AG09319 (cell line): Measurements from ENCODE around the gene PALM2AKAP2.

Experiments used
- DNase-seq: peaks from one replicate; pipeline ENCODE4 v3.0.0-alpha.2; 2010; ENCODE audit warnings: low read depth; ENCODE audit errors: extremely low read depth
- TF ChIP-seq, protein P1 (sequence below): IDR thresholded peaks from 2 replicates; pipeline ENCODE4 v1.5.1; 2011; ENCODE audit warnings: low read depth, mild to moderate bottlenecking, inconsistent platforms, low read length, moderate library complexity

The PALM2AKAP2 gene

DNA sequence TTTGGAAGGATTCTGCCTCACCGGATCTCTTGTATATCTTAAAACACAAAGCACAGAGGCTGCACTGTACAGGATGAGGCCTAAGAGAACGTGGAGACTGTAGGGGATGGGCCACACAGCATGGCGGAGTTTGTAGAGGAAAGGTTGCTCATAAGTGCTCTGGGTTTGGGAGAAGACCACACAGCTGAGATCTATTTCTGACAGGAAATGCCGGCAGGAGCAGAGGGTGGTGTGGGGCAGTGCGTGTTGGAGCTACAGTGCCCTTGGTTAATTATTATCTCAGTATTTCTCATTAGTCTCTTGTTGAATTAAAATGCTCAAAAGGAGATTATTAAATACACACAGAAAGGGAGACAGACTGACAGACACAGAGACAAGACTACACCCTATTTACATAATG, 9.6 kb downstream of the PALM2AKAP2 start:
- TF ChIP-seq, protein P1, sequence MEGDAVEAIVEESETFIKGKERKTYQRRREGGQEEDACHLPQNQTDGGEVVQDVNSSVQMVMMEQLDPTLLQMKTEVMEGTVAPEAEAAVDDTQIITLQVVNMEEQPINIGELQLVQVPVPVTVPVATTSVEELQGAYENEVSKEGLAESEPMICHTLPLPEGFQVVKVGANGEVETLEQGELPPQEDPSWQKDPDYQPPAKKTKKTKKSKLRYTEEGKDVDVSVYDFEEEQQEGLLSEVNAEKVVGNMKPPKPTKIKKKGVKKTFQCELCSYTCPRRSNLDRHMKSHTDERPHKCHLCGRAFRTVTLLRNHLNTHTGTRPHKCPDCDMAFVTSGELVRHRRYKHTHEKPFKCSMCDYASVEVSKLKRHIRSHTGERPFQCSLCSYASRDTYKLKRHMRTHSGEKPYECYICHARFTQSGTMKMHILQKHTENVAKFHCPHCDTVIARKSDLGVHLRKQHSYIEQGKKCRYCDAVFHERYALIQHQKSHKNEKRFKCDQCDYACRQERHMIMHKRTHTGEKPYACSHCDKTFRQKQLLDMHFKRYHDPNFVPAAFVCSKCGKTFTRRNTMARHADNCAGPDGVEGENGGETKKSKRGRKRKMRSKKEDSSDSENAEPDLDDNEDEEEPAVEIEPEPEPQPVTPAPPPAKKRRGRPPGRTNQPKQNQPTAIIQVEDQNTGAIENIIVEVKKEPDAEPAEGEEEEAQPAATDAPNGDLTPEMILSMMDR: no peak

DNA sequence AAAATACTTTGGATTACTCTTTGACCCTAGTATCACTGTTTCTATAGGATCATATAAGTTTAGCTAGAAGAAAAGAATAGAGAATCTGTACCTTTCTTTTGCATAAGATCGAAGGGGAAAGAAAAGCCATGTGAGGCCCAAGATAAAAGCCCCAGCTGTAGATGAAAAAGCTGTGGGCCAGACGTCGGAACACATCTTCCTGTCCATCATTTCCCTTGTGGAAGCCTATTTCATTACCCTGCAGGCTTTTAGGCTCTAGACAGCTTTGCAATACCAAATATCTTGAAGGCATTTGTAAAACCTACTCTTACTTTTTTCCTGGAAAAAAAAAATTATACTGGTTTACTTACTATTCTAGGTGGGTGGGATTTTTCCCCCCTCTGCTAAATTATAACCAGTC, 10.0 kb downstream of the PALM2AKAP2 start:
- TF ChIP-seq, protein P1: no peak

More for the DNA sequence above, 9.6 kb downstream of the PALM2AKAP2 start:
- DNase-seq: no peak

DNA sequence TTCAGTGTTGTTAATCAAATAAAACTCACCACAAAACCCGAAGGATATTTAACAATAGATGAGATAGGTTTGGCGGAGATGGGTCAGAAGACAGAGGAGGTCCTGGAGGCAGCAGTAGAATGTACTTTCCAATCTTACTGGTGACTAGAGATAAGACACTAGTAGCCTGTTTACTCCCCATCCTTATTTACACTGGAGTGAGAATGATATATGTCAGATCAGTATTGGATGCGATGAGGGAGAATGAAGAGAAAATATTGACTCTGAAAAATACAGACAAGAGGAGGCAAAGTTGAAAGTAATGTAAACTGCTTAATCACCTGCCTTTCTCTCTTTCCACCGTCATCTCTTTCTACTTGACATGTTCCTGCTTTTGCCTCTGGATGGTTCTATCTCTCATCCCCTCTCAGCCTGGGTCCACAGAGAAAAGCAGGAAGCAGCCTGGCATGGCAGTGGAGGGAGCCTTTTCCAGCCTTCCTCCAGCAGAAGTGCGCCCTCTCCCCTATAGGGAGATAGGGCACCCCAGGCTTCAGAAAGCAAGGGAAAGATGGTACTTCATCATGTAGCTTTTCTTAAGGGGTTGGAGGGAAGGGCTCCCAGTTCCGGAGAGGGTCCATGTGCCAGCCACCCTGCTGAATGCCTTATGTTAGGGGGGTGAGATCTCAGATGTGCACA, 11.1 kb downstream of the PALM2AKAP2 start:
- no peak for DNase-seq
- TF ChIP-seq, protein P1: no peak

More for the DNA sequence above, 10.0 kb downstream of the PALM2AKAP2 start:
- DNase-seq: no peak

DNA sequence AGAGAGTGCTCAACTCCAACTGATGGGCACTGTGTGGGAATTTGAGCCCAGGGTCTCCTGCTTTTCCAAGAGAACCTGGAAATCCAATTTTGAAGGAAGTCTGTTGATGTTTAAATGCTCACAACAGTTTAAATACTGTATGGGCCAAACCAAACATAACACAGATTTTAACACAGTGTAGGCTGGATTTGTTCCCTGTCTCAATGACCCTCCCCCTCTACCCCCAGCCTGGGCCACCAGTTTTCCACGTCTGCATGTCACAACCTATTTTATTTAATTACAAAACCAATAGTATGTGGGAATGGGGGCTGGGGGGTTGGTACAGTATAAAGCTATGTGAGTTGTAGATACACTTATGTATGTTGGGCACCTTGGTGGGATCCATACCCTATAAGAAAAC, 11.7 kb downstream of the PALM2AKAP2 start:
- TF ChIP-seq, protein P1: no peak
- no peak for DNase-seq

DNA sequence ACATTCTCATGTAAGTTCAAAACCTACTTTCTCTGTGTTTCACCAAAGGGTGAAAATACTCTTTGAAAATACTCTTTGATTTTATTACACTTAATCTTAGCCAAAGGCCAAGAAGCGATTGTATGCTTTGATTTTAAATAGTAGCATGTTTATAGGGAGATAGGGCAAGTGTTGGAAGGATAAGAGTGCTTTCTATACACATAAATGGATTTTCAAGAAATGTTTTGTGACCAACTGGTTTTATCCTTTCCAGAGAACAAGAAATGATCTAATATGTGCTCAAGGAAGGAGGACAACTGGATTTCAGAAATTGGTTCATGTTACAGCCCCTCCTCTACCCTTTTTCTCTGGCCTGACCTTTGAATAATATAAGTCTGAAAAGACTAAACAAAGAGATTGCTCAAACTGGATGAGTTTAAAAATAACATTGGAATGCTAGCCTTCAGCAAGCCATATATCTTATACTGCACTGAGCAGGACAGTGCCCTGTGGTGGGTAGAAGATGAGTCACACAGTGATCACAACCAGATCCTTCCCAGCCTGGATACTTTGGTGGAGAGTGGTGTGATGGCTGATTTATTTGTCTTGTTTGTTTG, 13.1 kb downstream of the PALM2AKAP2 start:
- TF ChIP-seq, protein P1: no peak
- DNase-seq: peak; percentile 73

DNA sequence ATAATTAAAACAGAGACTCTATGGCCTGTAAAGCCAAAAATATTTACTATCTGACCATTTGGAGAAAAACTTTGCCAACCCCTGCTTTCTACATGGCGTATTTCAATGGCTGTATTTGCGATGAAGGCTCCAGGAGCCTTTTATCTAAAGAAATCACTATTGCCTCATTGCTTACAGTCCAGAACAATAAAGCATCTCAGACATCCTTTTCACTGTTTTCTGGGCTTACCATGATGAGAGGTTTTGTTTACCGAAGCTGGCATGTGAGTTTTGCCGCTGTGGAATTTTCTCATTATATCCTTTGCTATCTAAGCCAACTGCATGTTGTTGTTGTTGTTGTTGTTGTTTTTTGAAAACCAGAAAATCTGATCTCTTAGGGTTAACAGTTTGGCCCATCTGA, 13.9 kb downstream of the PALM2AKAP2 start:
- DNase-seq: no peak
- TF ChIP-seq, protein P1: no peak

DNA sequence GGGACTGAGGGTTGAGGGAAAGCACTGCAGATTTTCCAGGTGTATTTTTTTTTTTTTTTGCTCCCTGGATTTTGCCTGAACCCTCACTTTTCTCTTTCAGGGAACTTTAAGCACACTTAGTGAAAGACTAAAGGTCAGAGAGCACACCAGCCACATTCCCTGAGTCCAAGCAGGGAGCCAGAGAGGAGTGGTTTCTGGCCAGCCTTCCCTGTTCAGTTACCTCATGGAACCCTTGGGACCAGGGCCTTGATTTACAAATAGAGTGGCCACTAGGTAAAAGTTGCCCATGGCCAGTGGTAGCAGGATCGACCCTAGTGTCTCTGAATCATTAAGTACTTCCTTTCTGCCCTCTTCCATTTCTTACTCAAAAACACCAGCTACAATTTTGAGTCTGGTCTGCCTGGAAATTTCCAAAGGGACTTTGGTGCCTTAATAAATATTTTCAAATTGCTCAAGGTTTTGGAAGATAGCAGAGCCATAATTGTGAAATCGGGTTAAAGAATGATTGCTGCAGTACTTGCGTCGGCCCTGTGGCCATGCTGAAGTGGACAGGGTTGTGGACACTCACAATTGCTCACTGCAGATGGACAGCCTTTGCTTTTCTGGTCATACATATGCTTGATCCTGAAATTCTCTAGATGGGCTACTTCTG, 14.5 kb downstream of the PALM2AKAP2 start:
- TF ChIP-seq, protein P1: no peak
- DNase-seq: no peak
